ENCODE data around the gene MRPS18B.
A peak's percentile ranks its signal among the peaks of the same experiment; 100 is the strongest.

- TF ChIP-seq POLR2A (IDR thresholded peaks at IDR 0.05; ENCODE audit: low read length): peak; percentile 54
- no peak for TF ChIP-seq GATA1 (IDR thresholded peaks at IDR 0.05; ENCODE audit: low read depth, low read length)
These were observed 18.6 kb upstream of the MRPS18B start for GRCh38 chr6:30598912-30599624.

Data from erythroblast (primary cell).